K562 (cell line): Measurements from ENCODE around the gene ACSF3. TPM values are rescaled to one million over a fixed set of nuclear protein-coding genes. Genes with fewer than 3 reads are reported as not detected.
"Not testable (repeated sequence)": the region's sequence is repeated elsewhere in the genome, so short reads cannot be mapped to it uniquely, and the experiment has no call there.

Experiments used
- CBX5 ChIP-seq: IDR thresholded peaks from 2 replicates; pipeline ENCODE4 v1.6.1; 2014; ENCODE audit warnings: low read depth, borderline replicate concordance
- polyA plus RNA-seq, 8 experiments: library from polyadenylated mRNA; depleted of rRNA in 4 of 8; stranded (reverse) in 5 of 8; unstranded in 3 of 8; fragments of >200 nt; fragmentation: Nextera tagmentation in 2 of 8; fragmentation: Illumina TruSeq in 1 of 8; extraction: Ambion mirVana in 2 of 8; extraction: Trizol in 1 of 8; gene quantifications; 2 replicates each; pipeline versions ENCODE4 v1.2.1 to v1.2.3, GENCODE V29; 2011 to 2014; ENCODE audit warnings: inconsistent platforms in 1 of 8, missing spikeins in 1 of 8
- total RNA-seq, 7 experiments: library from RNA; depleted of rRNA in 6 of 7; stranded (reverse); fragments of >200 nt in 6 of 7; fragmentation: Illumina TruSeq in 2 of 7; extraction: Trizol in 2 of 7; gene quantifications; 2 replicates each; pipeline versions ENCODE4 v1.2.1 to v1.2.3, GENCODE V29; 2011 to 2021; ENCODE audit warnings: low replicate concordance in 1 of 7
- TF ChIP-seq, protein P1 (sequence below), 2 experiments: fragments of 450-650 bp in 1 of 2; sonication (generic) in 1 of 2; formaldehyde crosslinking in 1 of 2; IDR thresholded peaks; 2 replicates each; pipeline versions ENCODE4 v1.7.1 to v1.9.0; 2016 to 2022; ENCODE audit warnings: inconsistent platforms in 1 of 2, mild to moderate bottlenecking in 1 of 2, missing genetic modification reagents in 1 of 2
- TF ChIP-seq, protein P2 (sequence below): fragments of 450-650 bp; formaldehyde crosslinking; IDR thresholded peaks from 2 replicates; pipeline ENCODE4 v1.4.0; 2020; ENCODE audit warnings: mild to moderate bottlenecking, moderate library complexity
- TF ChIP-seq, protein P3 (sequence below): sonication (generic); formaldehyde crosslinking; IDR thresholded peaks from 2 replicates; pipeline ENCODE4 v1.9.0; 2022; ENCODE audit warnings: mild to moderate bottlenecking, missing genetic modification reagents
- TF ChIP-seq, protein P4 (sequence below): fragments of 450-650 bp; formaldehyde crosslinking; IDR thresholded peaks from 2 replicates; pipeline ENCODE4 v1.4.0; 2020; ENCODE audit warnings: mild to moderate bottlenecking, mixed read lengths
- TF ChIP-seq, protein P5 (sequence below): sonication (generic); formaldehyde crosslinking; IDR thresholded peaks from 2 replicates; pipeline ENCODE4 v1.8.0; 2022; ENCODE audit warnings: mild to moderate bottlenecking, missing genetic modification reagents

Gene ACSF3
- total and polyA plus RNA-seq, 9 of the 15 experiments (the other 6 are each of a cell fraction or from before 2014, with no cell fraction given) = 0.77 to 32.8 (median 14.7) TPM

DNA sequence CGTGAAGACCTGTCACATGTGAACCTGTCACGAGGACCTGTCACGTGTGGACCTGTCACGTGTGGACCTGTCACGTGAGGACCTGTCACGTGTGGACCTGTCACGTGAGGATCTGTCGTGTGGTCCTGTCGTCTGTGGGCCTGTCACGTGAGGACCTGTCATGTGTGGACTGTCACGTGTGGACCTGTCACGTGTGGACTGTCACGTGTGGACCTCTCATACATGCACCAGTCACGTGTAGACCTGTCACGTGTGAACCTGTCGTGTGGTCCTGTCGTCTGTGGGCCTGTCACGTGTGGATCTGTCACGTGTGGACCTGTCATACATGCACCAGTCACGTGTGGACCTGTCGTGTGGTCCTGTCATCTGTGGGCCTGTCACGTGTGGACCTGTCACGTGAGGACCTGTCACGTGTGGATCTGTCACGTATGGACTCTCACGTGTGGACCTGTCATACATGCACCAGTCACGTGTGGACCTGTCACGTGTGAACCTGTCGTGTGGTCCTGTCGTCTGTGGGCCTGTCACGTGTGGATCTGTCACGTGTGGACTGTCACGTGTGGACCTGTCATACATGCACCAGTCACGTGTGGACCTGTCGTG is 19.5 kb upstream of the ACSF3 start (continued):
- TF ChIP-seq, protein P1, sequence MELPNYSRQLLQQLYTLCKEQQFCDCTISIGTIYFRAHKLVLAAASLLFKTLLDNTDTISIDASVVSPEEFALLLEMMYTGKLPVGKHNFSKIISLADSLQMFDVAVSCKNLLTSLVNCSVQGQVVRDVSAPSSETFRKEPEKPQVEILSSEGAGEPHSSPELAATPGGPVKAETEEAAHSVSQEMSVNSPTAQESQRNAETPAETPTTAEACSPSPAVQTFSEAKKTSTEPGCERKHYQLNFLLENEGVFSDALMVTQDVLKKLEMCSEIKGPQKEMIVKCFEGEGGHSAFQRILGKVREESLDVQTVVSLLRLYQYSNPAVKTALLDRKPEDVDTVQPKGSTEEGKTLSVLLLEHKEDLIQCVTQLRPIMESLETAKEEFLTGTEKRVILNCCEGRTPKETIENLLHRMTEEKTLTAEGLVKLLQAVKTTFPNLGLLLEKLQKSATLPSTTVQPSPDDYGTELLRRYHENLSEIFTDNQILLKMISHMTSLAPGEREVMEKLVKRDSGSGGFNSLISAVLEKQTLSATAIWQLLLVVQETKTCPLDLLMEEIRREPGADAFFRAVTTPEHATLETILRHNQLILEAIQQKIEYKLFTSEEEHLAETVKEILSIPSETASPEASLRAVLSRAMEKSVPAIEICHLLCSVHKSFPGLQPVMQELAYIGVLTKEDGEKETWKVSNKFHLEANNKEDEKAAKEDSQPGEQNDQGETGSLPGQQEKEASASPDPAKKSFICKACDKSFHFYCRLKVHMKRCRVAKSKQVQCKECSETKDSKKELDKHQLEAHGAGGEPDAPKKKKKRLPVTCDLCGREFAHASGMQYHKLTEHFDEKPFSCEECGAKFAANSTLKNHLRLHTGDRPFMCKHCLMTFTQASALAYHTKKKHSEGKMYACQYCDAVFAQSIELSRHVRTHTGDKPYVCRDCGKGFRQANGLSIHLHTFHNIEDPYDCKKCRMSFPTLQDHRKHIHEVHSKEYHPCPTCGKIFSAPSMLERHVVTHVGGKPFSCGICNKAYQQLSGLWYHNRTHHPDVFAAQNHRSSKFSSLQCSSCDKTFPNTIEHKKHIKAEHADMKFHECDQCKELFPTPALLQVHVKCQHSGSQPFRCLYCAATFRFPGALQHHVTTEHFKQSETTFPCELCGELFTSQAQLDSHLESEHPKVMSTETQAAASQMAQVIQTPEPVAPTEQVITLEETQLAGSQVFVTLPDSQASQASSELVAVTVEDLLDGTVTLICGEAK (IDR thresholded peaks at IDR 0.05) = not testable (repeated sequence)
- TF ChIP-seq, protein P1 (CRISPR knock-in tag; IDR thresholded peaks at IDR 0.05) = peak; percentile 26; the same call in 1 of the 2 replicates
- TF ChIP-seq, protein P2, sequence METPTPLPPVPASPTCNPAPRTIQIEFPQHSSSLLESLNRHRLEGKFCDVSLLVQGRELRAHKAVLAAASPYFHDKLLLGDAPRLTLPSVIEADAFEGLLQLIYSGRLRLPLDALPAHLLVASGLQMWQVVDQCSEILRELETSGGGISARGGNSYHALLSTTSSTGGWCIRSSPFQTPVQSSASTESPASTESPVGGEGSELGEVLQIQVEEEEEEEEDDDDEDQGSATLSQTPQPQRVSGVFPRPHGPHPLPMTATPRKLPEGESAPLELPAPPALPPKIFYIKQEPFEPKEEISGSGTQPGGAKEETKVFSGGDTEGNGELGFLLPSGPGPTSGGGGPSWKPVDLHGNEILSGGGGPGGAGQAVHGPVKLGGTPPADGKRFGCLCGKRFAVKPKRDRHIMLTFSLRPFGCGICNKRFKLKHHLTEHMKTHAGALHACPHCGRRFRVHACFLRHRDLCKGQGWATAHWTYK (CRISPR knock-in tag) = peak; percentile 93
- TF ChIP-seq, protein P3, sequence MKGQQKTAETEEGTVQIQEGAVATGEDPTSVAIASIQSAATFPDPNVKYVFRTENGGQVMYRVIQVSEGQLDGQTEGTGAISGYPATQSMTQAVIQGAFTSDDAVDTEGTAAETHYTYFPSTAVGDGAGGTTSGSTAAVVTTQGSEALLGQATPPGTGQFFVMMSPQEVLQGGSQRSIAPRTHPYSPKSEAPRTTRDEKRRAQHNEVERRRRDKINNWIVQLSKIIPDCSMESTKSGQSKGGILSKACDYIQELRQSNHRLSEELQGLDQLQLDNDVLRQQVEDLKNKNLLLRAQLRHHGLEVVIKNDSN (CRISPR knock-in tag) = peak; percentile 96
- TF ChIP-seq, protein P4, sequence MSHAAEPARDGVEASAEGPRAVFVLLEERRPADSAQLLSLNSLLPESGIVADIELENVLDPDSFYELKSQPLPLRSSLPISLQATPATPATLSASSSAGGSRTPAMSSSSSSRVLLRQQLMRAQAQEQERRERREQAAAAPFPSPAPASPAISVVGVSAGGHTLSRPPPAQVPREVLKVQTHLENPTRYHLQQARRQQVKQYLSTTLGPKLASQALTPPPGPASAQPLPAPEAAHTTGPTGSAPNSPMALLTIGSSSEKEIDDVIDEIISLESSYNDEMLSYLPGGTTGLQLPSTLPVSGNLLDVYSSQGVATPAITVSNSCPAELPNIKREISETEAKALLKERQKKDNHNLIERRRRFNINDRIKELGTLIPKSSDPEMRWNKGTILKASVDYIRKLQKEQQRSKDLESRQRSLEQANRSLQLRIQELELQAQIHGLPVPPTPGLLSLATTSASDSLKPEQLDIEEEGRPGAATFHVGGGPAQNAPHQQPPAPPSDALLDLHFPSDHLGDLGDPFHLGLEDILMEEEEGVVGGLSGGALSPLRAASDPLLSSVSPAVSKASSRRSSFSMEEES = peak; percentile 39
- TF ChIP-seq, protein P5, sequence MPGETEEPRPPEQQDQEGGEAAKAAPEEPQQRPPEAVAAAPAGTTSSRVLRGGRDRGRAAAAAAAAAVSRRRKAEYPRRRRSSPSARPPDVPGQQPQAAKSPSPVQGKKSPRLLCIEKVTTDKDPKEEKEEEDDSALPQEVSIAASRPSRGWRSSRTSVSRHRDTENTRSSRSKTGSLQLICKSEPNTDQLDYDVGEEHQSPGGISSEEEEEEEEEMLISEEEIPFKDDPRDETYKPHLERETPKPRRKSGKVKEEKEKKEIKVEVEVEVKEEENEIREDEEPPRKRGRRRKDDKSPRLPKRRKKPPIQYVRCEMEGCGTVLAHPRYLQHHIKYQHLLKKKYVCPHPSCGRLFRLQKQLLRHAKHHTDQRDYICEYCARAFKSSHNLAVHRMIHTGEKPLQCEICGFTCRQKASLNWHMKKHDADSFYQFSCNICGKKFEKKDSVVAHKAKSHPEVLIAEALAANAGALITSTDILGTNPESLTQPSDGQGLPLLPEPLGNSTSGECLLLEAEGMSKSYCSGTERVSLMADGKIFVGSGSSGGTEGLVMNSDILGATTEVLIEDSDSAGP (CRISPR knock-in tag) = 0 out of 2 replicates have a peak, but pooled peaks have one; percentile 57
- TF ChIP-seq CBX5 = 0 out of 2 replicates have a peak, but pooled peaks have one; percentile 48
